ENCODE data around the gene TMEM139.

TMEM139 gene

DNA sequence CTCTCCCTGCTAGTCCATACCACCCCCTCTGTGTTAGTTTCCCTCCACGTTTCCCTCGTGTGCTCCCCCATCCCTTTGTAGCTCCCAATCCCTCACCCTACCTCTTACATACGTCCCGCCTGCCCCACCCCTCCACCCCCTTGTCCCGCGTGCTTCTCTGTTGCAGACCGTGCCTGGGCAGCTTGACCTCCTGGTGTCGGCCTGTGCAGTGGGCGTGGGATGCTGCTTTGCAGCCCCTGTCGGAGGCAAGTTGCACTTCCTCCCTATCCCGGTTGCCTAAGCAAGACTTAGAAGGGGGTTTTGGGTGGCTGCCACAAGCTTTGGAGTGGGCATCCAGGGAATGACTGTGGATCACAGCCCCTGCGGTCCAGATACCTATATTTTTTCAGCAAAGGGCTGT lies 38.9 kb downstream of the TMEM139 start:
- no peak for DNase-seq (ENCODE audit: low read depth in 2 of 2)

DNA sequence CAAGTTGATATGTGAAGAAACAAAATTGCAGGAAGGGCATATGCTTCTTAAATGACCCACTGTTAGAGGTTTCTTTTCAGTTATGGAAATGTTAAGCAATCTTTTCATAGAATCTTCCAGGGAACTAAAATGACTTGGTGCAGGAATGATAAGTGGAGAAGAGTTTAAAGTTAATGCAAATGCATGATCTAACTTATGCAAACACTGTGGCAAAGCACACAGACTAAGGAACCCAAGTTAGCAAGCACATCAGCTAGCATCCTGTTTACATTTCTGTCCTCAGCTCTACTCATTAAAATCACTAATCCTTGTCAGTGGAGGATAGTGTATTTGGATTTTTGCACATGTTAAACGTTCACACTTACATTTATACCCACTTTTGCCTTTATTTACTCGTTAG lies 40.5 kb downstream of the TMEM139 start:
- no peak for DNase-seq (ENCODE audit: low read depth in 2 of 2)

DNA sequence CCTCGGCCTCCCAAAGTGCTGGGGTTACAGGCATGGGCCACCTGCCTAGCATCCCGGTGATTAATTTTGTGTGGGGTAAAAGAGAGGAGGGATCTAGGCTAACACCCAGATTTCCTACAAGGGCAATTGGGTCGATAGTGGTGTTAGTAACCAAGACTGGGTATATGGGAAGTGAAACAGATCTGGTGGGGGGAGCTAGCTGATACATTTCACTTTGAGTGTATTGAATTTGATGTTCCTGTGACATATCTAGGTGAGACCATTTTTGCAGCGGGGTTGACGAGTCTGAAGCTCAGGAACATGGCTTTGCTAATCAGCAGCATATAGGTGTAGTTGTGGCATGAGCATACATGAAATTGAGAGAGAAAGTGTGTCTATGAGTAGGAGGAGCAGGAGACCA lies 43.1 kb downstream of the TMEM139 start:
- DNase-seq (ENCODE audit: low read depth in 2 of 2), result no peak

DNA sequence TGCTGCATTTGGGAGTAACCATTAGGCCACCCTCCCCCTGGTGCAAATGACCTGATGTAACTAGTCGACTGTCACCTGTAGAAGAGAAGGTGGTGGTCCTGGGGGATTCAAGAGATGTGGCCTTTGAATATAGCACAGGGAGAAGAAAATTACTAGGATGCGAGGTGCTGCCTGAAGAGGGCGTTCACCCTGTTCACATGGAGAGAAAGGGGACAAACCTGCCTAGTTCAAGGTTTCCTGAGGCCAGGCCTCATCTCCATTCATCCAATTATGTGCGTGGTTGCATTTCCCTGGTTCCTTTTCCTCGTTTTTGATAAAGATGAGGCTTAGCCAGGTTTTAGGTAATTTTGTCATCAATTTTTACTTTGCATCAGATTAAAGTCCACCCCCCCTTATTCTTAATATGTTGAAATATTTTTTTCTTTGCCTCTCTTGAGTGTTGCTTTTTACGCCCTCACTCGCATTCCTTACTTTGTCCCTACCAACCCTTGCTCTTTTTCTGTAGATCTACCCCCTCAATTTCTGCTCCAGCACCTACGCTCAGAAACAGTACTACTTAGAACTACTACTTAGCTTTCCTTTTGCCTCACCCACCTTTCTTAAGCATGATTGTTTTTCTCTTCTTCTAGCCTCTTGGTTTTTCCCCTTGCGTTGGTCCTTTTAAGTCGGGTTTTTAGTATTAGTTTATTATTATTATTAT lies 44.9 kb downstream of the TMEM139 start:
- no peak for DNase-seq (ENCODE audit: low read depth in 2 of 2)

DNA sequence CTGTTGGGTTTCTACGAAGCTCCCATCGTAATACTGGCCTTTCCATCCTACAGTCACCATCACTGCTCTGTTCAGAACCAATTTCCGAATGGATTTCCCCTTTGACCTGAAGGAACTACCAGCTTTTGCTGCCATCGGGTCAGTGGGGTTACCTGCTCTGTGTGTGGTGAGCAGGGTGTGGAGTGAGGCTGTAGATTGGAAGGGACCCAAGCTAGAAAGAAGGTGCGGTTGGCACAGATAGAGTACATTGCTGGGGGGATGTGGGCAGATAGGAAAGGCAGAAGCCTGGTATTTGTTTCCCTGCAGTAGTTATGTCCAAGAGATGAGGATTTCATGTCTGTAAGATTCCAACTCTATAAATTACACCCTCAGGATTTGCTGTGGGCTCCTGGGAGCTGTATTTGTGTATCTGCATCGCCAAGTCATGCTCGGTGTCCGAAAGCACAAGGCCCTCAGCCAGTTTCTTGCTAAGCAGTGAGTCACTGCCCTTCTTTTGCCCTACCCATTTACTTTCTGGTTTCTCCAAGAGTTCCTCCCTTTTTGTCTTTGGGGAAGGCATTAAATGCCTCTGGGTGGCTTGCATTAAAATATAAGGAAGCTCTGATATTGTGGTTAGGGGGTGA lies 46.5 kb downstream of the TMEM139 start:
- DNase-seq (ENCODE audit: low read depth in 2 of 2), result no peak

DNA sequence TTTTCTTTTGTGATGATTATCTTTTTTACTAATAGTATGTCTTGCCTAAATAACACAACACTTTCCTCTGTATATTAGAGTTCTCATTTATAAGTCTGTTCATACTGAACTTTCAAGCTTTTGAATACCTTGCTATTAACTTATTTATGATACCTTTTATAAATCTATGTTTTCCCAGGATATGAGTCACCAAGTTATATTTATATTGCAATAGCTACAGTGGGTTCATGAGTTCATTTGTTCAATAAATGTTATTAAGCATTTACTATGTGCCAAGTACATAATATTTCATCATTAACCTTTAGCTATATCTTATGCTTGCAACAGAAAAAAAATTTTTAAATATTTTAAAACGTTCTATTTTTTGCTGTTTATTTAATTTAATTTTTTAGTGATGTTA lies 49.5 kb downstream of the TMEM139 start:
- no peak for DNase-seq (ENCODE audit: low read depth in 2 of 2)

DNA sequence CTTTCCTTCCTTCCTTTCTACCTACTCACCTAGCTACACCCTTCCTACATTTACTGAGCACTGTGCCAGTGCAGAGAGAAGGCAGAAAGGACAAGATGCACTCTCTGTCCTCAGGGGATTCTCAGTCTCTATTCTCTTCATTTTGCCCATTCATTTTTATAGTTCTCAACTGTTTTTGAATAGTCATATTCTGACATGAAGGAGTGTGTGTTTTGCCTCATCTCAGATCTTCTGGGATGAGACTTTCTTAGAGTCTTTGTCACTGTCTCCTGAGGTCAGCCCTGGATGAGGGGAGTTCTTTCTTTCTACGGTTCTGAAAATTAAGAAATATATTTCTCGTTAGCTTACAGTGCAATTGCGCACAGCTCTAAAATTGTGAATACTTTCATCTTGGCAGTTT lies 52.5 kb downstream of the TMEM139 start:
- DNase-seq (ENCODE audit: low read depth in 2 of 2), result no peak

All from stimulated activated CD4-positive, alpha-beta T cell treated with anti-CD3 and anti-CD28 coated beads, Interleukin-1b, Interleukin-23, amount 100 ng/mL, for 4 hours (primary cell).